Breast epithelium (tissue), 4 donors: ENCODE results near the gene SLC9A6. TPM values are rescaled to one million over a fixed set of nuclear protein-coding genes. Genes with fewer than 3 reads are reported as not detected.

Experiments
- DNase-seq, 2 donors: peaks; one replicate each; pipeline ENCODE4 v3.0.0-alpha.2; 2019; ENCODE audit warnings: low spot score in 2 of 2
- H3K27ac ChIP-seq, 2 donors: fragments of 200-600 bp; sonication (generic) in 1 of 2; one replicate each; pipeline ENCODE4 v1.5.1; 2016 to 2019; ENCODE audit warnings: mild to moderate bottlenecking in 1 of 2
- H3K27me3 ChIP-seq, 2 donors: fragments of 200-600 bp; sonication (generic) in 1 of 2; one replicate each; pipeline versions ENCODE4 v1.5.1 to v1.6.0; 2017 to 2019; ENCODE audit warnings: control low read depth in 1 of 2, mild to moderate bottlenecking in 1 of 2
- H3K36me3 ChIP-seq: fragments of 200-600 bp; one replicate; pipeline ENCODE4 v1.5.1; 2019
- H3K4me1 ChIP-seq, 2 donors: fragments of 200-600 bp; sonication (generic); one replicate each; pipeline ENCODE4 v1.5.1; 2016 to 2019; ENCODE audit warnings: control low read depth in 1 of 2
- H3K4me3 ChIP-seq, 3 donors: fragments of 200-600 bp; sonication (generic); 1 replicate in 2 of 3; 2 replicates in 1 of 3; pipeline ENCODE4 v1.5.1; 2016 to 2019; ENCODE audit warnings: mild to moderate bottlenecking in 3 of 3, moderate library complexity in 2 of 3
- H3K9me3 ChIP-seq, 2 donors: fragments of 200-600 bp; sonication (generic) in 1 of 2; one replicate each; pipeline ENCODE4 v1.5.1; 2016 to 2019; ENCODE audit warnings: control low read depth in 1 of 2
- POLR2A ChIP-seq: fragments of 450-650 bp; IDR thresholded peaks from one replicate; pipeline ENCODE4 v1.6.1; 2016; ENCODE audit warnings: antibody characterized with exemption, mild to moderate bottlenecking, moderate library complexity
- POLR2AphosphoS5 ChIP-seq, 3 donors: sonication (generic); formaldehyde crosslinking; IDR thresholded peaks; one replicate each; pipeline ENCODE4 v1.6.1; 2017; ENCODE audit warnings: antibody characterized with exemption in 3 of 3
- intact Hi-C: fragments of 100-400 bp; cut with DNase I; formaldehyde crosslinking; loops from one replicate; pipeline ENCODE4 v1.15.1; 2023; ENCODE audit warnings: low total_unique reads
- total RNA-seq, 3 donors: library from RNA; depleted of rRNA; stranded (reverse); fragments of >200 nt; gene quantifications; one replicate each; pipeline ENCODE4 v1.1.0, GENCODE V29; 2016
- TF ChIP-seq, protein P1 (sequence below), 3 donors: fragments of 450-650 bp; IDR thresholded peaks; one replicate each; pipeline ENCODE4 v1.5.1; 2016 to 2017; ENCODE audit warnings: antibody characterized with exemption in 3 of 3, mild to moderate bottlenecking in 3 of 3, moderate library complexity in 3 of 3

Gene SLC9A6
- total RNA-seq, 3 donors from 2014 or later = 12.5 to 17.1 (median 12.9) TPM

DNA sequence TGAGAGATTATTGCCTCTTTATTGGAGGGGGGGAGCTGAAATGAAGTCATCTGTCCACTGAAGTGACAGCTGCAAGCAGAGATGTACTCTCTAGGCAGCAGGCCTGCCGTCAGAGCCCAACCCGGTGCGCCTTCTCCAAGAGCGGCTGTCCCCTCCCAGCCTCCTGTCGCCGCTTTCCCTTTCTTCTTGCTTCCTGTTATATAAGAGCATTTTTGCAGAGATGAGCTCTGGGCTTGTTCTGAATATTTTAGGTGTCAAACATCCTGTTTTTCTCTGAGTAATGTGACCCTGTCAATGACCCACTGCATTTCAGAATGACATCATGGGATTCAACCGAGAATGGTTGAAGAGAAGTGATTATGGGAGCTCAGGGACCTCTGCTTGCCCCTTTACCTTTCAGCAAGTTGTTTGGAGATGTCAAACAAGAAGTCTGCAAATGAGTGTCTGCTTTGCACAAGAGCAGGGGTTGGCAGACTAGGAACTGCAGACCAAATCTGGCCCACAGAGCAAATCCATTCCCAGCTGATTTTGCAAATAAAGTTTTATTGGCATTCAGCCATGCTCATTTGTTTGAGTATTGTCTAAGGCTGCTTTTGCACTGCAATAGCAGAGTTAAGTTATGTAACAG lies 79.9 kb downstream of the SLC9A6 start:
- Histone ChIP-seq H3K4me1 (no peaks in the 10 kb centered on the region), H3K36me3 (no peaks in the 10 kb centered on the region), H3K4me3 (no peak overlapping the region), H3K27ac (peak overlapping the region in 1 of 2 donors; percentile 52), H3K27me3 (peaks cover 0 to 80% of the 10 kb centered on the region in 2 donors), H3K9me3 (no peaks in the 10 kb centered on the region)
- TF ChIP-seq POLR2A (no peak), POLR2AphosphoS5 (IDR thresholded peaks at IDR 0.05) (no peak)
- TF ChIP-seq, protein P1, sequence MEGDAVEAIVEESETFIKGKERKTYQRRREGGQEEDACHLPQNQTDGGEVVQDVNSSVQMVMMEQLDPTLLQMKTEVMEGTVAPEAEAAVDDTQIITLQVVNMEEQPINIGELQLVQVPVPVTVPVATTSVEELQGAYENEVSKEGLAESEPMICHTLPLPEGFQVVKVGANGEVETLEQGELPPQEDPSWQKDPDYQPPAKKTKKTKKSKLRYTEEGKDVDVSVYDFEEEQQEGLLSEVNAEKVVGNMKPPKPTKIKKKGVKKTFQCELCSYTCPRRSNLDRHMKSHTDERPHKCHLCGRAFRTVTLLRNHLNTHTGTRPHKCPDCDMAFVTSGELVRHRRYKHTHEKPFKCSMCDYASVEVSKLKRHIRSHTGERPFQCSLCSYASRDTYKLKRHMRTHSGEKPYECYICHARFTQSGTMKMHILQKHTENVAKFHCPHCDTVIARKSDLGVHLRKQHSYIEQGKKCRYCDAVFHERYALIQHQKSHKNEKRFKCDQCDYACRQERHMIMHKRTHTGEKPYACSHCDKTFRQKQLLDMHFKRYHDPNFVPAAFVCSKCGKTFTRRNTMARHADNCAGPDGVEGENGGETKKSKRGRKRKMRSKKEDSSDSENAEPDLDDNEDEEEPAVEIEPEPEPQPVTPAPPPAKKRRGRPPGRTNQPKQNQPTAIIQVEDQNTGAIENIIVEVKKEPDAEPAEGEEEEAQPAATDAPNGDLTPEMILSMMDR (IDR thresholded peaks at IDR 0.05) = no peak
- no peak for DNase-seq
- intact Hi-C loops = no loop called here

DNA sequence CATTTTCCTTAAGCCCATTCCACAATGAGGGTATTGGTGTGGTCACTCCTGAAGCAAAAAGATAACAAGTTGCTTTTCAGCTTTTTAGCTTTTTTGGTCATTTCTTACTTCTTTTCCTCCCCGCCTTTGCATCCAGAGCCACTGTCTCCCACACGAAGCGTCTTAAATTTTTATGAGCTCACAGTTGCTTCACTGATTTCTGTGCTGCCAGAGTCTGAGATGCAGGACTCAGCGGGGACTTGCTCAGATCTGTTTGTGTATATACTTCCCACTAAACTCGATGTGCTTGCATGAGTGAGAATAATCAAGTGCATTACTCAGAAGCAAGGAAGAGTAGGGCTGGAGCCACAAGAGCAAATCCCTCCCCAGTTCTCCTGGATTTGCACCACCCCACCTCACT lies 81.9 kb downstream of the SLC9A6 start:
- DNase-seq = no peak
- H3K4me1 ChIP-seq = no peaks in the 10 kb centered on the region
- TF ChIP-seq POLR2A (no peak), POLR2AphosphoS5 (IDR thresholded peaks at IDR 0.05) (no peak)
- TF ChIP-seq, protein P1 (IDR thresholded peaks at IDR 0.05) = no peak
- no peaks in the 10 kb centered on the region for H3K36me3 ChIP-seq
- peaks cover 0 to 78% of the 10 kb centered on the region in 2 donors for H3K27me3 ChIP-seq
- H3K27ac ChIP-seq = no peak overlapping the region
- no peaks in the 10 kb centered on the region for H3K9me3 ChIP-seq
- no peak overlapping the region for H3K4me3 ChIP-seq
- intact Hi-C loops = no loop called here

DNA sequence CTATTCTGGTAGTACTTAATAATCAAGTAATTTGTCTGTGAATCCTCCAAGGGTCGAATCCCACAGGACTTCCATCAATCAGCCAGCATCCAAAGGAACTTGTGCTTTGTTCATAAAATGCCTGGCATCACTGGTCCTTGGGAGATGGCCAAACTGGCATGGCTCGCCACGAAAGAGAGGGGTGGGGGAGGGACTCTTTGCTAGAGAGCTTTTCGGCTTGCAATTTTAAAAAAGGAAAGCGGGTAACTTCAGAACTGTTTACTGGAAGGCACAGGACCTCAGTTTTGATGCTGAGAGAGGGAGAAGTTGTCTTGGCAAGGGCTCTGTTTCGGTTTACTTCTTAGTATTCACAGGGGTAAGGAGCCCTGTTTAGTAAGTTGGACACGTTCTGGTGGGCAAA lies 82.7 kb downstream of the SLC9A6 start:
- H3K9me3 ChIP-seq = no peaks in the 10 kb centered on the region
- H3K27ac ChIP-seq = no peak overlapping the region
- DNase-seq = no peak
- H3K4me3 ChIP-seq = no peak overlapping the region
- intact Hi-C loops = no loop called here
- peaks cover 0 to 70% of the 10 kb centered on the region in 2 donors for H3K27me3 ChIP-seq
- no peaks in the 10 kb centered on the region for H3K36me3 ChIP-seq
- no peaks in the 10 kb centered on the region for H3K4me1 ChIP-seq
- TF ChIP-seq POLR2A (no peak), POLR2AphosphoS5 (IDR thresholded peaks at IDR 0.05) (no peak)
- TF ChIP-seq, protein P1 (IDR thresholded peaks at IDR 0.05) = no peak

DNA sequence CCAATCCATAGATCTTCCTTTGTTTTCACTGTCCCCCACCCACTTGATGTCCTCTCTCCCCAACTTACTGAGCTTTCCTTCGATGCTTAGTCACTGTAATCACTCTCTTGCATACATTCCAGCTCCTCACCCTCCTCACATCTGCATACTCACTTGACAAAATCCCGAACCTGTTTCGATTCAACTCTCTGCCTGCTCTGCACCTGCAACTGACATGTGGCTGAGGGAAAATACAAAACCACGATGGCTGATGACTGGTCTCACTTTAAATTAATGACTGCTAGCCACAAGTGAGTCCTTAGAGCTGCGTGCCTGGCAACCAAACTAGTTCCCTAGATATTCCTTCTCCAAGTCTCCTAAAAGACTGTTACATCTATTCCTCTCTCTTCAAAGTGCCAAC lies 91.7 kb downstream of the SLC9A6 start:
- intact Hi-C loops = no loop called here
- peaks cover 0 to 35% of the 10 kb centered on the region in 2 donors for H3K27me3 ChIP-seq
- no peaks in the 10 kb centered on the region for H3K36me3 ChIP-seq
- TF ChIP-seq POLR2A (no peak), POLR2AphosphoS5 (IDR thresholded peaks at IDR 0.05) (no peak)
- TF ChIP-seq, protein P1 (IDR thresholded peaks at IDR 0.05) = no peak
- no peak overlapping the region for H3K27ac ChIP-seq
- no peaks in the 10 kb centered on the region for H3K4me1 ChIP-seq
- no peak overlapping the region for H3K4me3 ChIP-seq
- DNase-seq = no peak
- H3K9me3 ChIP-seq = no peaks in the 10 kb centered on the region

DNA sequence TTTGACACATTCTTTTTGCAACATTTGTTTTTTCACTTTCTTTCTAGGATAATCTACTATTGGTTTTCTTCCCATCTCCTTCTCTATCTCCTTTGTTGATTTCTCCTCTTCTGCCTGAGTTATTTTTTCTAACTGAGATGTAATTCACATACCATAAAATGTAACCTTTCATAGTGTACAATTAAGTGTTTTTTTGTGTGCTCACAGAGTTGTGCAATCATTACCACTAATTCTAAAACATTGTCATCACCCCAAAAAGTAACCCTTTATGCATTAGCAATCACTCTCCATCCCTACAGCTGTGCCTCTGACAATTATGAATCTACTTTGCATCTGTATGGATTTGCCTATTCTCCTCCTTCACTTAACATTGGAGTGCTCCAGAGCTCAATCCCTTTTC lies 95.5 kb downstream of the SLC9A6 start:
- no peak overlapping the region for H3K27ac ChIP-seq
- no peaks in the 10 kb centered on the region for H3K9me3 ChIP-seq
- intact Hi-C loops = no loop called here
- no peak overlapping the region for H3K4me3 ChIP-seq
- TF ChIP-seq POLR2AphosphoS5 (IDR thresholded peaks at IDR 0.05) = no peak
- TF ChIP-seq, protein P1 (IDR thresholded peaks at IDR 0.05) = no peak
- no peak for TF ChIP-seq POLR2A
- H3K4me1 ChIP-seq = no peaks in the 10 kb centered on the region
- peaks cover 0 to 41% of the 10 kb centered on the region in 2 donors for H3K27me3 ChIP-seq
- DNase-seq = no peak
- H3K36me3 ChIP-seq = no peaks in the 10 kb centered on the region
